GM18951 (cell line): ENCODE measurements around the gene HPSE2.

ENCODE experiments used
- POLR2A ChIP-seq: IDR thresholded peaks from 4 replicates; pipeline ENCODE4 v1.6.1; 2011; ENCODE audit warnings: mild to moderate bottlenecking; ENCODE audit not compliant: insufficient read length, insufficient read depth; ENCODE audit errors: extremely low read depth
- in situ Hi-C: fragments of 300-500 bp; cut with MboI; formaldehyde crosslinking; loops from one replicate; pipeline ENCODE4 v1.12.0; 2022; ENCODE audit warnings: low sequenced_read_pairs, mixed read lengths, inconsistent platforms; ENCODE audit not compliant: unreplicated experiment

The HPSE2 gene

GRCh38 chr10:98632456-98633150, 603.0 kb downstream of the HPSE2 start:
- TF ChIP-seq POLR2A = no peak
- in situ Hi-C loops = no loop called here

- no peak for TF ChIP-seq POLR2A
- in situ Hi-C loops = no loop called here
Observed at GRCh38 chr10:98628206-98628605, 607.4 kb downstream of the HPSE2 start.

- TF ChIP-seq POLR2A = no peak
- in situ Hi-C loops = no loop called here
Observed at GRCh38 chr10:98627711-98628110, 607.9 kb downstream of the HPSE2 start.

- in situ Hi-C loops = no loop called here
- no peak for TF ChIP-seq POLR2A
Observed at GRCh38 chr10:98624963-98625362, 610.7 kb downstream of the HPSE2 start.

GRCh38 chr10:98623176-98623575, 612.5 kb downstream of the HPSE2 start:
- TF ChIP-seq POLR2A = no peak
- in situ Hi-C loops = no loop called here

GRCh38 chr10:98621630-98622029, 614.0 kb downstream of the HPSE2 start:
- no peak for TF ChIP-seq POLR2A
- in situ Hi-C loops = no loop called here

- TF ChIP-seq POLR2A = no peak
- in situ Hi-C loops = no loop called here
Observed at GRCh38 chr10:98620503-98620902, 615.1 kb downstream of the HPSE2 start.

- in situ Hi-C loops = no loop called here
- no peak for TF ChIP-seq POLR2A
Observed at GRCh38 chr10:98619446-98619845, 616.2 kb downstream of the HPSE2 start.

GRCh38 chr10:98617906-98618520, 617.6 kb downstream of the HPSE2 start:
- in situ Hi-C loops = no loop called here
- no peak for TF ChIP-seq POLR2A

- in situ Hi-C loops = no loop called here
- no peak for TF ChIP-seq POLR2A
Observed at GRCh38 chr10:98613446-98613845, 622.2 kb downstream of the HPSE2 start.

GRCh38 chr10:98611436-98611835, 624.2 kb downstream of the HPSE2 start:
- in situ Hi-C loops = no loop called here
- no peak for TF ChIP-seq POLR2A

- in situ Hi-C loops = no loop called here
- no peak for TF ChIP-seq POLR2A
Observed at GRCh38 chr10:98610836-98611235, 624.8 kb downstream of the HPSE2 start.

- TF ChIP-seq POLR2A = no peak
- in situ Hi-C loops = no loop called here
Observed at GRCh38 chr10:98610301-98610700, 625.4 kb downstream of the HPSE2 start.

GRCh38 chr10:98609265-98609664, 626.4 kb downstream of the HPSE2 start:
- no peak for TF ChIP-seq POLR2A
- in situ Hi-C loops = no loop called here
